Measurements from ENCODE around the gene TUBA3C.

GRCh38 chr13:19157461-19157860, 24.2 kb downstream of the TUBA3C start:
- TF ChIP-seq CTCF (conservative IDR thresholded peaks at IDR 0.05; ENCODE audit: low read length) (no peak), EZH2phosphoT487 (IDR thresholded peaks at IDR 0.05; ENCODE audit: borderline replicate concordance) (no peak)

Measured in Loucy (cell line).